GM21360 (cell line): ENCODE measurements around the gene SPRED1.
"Not testable (repeated sequence)": the region's sequence is repeated elsewhere in the genome, so short reads cannot be mapped to it uniquely, and the experiment has no call there.

Experiments
- ATAC-seq: cut with Tn5 transposase; IDR thresholded peaks from one replicate; pipeline ENCODE4 v1.9.1; 2021; ENCODE audit warnings: mild to moderate bottlenecking, moderate library complexity; ENCODE audit not compliant: unreplicated experiment

Gene SPRED1

DNA sequence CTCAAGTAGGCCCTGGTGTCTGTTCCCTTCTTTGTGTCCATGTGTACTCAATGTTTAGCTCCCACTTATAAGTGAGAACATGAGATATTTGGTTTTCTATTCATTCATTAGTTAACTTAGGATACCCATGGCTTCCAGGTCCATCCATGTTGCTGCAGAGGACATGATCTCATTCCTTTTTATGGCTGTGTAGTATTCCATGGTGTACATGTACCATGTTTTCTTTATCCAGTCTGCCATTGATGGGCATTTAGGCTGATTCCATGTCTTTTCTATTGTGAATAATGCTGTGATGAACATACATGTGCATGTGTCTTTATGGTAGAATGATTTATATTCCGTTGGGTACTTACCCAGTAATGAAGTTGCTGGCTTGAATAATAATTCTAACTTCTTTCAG is 24.6 kb downstream of the SPRED1 start:
- not testable (repeated sequence) for ATAC-seq

DNA sequence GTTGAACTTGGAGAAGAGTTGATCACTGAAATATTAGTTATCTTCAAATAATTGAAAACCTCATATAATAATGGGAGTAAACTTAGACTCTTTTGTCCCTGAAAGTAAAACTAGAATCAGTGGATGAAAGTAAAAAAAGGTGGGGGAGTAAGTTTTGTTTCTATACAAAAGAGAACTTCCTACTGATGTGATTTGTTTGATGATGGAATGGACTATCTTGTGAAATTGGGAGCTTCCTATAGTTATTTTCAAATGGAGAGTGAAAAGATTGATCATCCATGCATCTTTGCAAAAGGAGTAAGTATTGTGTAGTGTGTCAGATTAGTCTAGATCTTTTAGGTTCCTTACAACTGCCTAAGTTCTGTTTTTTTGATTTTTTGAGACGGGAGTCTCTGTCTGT is 28.4 kb downstream of the SPRED1 start:
- ATAC-seq, result no peak

- no peak for ATAC-seq
Observed at GRCh38 chr15:38283010-38283409, 30.4 kb downstream of the SPRED1 start.

DNA sequence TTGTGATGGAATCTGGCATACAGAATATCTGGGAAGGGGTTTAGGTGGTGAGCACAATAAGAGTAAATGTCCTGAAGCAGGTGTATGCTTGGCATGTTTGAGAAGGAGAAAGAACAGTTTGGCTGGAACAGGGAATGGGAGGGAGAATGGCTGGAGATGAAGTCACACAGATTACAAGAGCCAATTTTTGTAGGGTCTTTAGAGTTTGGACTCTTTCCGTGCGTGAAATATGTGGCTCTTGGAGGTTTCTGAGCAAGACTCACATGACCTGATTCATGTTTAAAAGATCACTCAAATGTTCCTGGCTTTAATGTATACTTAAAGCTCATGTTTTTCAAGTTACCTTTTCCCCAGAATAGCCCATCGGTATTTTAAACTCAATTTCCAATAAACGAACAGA is 32.8 kb downstream of the SPRED1 start:
- no peak for ATAC-seq

DNA sequence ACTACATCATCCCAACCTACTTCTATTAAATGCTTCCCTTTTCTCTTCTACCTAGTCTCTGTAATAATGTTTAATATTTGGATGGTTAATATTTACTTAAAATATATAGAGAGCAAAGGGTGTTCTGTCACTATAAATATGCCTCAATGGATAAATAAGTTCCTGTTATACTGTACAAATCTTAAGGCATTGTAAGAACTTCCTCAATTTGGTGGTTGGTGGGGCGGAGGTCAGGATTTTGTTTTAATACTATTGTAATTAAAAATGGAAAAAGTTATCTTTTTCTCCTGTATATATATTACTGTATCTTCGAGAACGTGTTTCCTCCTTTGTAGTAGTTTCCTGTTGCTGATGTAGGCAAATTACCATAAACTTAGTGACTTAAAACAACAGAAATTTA is 41.5 kb downstream of the SPRED1 start:
- ATAC-seq, result no peak

DNA sequence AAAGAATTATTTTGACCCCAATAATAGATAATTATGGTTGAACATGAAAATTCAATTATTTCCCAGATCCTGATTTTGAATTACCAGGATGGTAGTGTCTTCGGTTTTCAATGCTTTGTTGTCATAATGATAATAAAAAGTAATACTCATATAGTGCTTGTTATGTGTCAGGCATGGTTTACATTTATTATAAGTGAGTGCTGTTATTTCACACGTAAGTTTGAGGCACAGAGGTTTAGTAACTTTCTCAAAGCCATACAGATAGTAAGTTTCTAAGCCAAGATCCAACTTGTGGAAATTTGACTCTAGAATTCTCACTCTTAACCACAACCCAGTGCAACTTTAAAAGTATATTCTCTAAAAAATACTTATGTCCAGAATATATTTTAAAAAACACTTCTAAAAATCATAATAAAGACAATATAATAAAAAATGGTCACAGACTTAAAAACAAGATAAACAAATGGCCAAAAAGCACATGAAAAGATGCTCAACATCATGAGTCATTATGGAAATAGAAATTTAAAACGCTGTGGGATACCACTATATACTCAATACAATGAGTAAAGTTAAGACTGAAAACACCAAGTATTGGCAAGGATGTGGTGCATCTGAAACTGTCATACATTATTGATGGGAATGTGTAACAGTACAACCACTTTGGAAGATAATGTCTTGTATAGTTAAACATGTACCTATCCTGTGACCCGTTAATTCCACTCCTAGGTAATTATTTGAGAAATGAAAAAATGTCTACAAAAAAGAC is 45.2 kb downstream of the SPRED1 start:
- ATAC-seq, result no peak

GRCh38 chr15:38299216-38299615 is 46.6 kb downstream of the SPRED1 start:
- ATAC-seq, result no peak

DNA sequence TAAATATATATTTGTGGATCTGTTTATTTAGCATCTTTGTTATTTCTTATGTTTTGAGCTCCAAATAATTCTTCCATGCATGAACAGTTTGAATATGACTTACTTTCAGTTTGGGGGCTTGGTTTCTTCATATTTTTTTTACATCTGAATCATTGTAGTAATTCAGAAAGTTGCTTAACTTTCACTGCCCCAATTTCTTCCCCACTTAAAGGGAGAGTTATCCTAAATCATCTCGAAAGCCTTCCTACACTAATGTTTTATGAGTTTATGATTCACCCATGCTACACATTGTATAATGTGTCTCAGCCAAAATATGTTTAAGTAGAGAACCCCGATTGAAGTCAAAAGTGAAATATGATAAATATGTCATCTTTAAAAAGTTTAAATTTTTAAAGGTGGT is 47.8 kb downstream of the SPRED1 start:
- no peak for ATAC-seq

DNA sequence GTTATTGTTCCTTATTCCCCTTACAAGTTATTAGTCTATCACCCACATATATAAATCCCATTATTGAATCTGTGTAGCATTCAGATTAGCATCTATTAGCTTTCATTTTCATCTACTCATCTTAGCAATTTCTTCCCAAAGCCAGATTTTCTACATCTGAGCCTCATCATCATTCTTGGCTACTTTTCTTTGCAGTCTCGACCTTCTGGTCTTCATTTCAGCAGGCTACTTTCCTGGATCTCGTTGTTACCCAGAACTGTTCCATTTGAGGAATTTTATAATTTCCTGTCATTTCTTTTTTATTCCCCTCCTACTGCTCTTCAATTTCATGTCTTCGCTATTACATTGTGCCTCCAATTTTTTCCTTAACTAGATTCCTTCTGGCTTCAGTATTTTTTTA is 51.8 kb downstream of the SPRED1 start:
- no peak for ATAC-seq

DNA sequence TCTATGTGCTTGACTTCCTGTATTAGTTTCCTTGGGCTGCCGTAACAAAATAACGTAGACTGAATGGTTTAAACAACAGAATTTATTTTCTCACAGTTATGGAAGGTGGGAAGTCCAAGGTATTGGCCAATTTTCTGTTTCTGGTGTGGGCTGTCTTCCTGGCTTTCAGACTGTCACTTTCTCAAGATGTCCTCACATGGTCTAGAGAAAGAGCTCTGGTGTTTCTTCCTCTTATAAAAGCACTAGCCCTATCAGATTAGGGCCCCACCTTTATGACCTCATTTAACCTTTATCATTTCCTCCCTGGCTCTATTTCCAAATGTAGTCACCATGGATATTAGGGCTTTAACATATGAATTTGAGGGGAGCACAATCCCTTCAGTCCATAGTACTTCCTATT is 54.6 kb downstream of the SPRED1 start:
- no peak for ATAC-seq

DNA sequence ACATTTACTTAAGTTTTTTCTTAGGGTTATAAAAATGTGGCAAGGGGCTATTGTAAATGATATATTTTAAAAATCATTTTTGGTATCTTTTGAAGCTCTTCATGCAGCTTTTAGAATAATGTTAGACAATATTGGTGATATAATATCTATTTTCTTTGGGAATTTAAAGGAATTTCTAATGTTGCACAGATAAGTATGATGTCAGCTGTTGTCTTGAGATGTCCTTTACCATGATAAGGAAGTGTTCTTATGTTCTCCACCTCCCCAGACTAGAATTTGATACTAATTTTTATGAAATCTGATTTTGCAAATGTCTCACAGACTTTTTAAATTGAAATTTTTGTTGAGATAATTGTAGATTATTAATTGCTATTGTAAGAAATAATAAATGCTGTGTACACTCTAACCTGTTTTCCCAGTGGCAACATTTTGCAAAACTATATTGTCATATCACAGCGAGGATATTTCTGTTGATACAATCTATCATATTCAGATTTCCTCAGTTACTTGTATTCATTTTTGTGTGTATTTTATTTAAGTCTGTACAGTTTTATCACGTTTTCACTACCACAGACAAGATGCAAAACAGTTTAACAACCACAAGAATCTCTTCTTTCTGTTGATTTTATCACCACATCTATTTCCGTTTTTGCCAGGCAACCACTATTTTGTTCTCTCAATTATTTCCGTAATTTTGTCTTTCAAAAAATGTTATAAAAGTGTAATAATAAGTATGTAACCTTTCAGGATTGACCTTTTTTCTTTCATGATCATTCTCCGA is 55.4 kb downstream of the SPRED1 start:
- no peak for ATAC-seq

GRCh38 chr15:38308797-38309196 is 56.2 kb downstream of the SPRED1 start:
- no peak for ATAC-seq

GRCh38 chr15:38312190-38312589 is 59.6 kb downstream of the SPRED1 start:
- no peak for ATAC-seq

- ATAC-seq, result no peak
Observed at GRCh38 chr15:38316311-38316710, 63.7 kb downstream of the SPRED1 start.

GRCh38 chr15:38320181-38320580 is 67.5 kb downstream of the SPRED1 start:
- ATAC-seq, result no peak

DNA sequence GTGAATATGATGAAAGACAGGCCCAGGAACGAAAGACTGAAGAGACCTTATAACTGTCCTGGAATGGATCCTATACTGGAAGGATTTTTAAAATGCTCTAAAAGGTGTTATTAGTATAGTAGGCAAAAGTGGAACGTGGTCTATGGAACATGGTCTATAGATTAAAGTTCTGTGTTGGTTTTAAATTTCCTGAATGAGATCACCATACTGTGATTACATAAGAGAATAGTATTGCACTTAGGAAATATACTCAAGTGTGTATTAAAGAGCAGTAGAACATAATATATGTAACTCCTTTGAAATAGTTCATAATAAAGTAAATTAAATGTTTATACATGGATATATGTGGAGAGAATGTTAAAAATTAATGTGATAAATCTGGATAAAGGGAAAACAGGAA is 68.2 kb downstream of the SPRED1 start:
- ATAC-seq, result no peak

GRCh38 chr15:38323895-38324294 is 71.3 kb downstream of the SPRED1 start:
- ATAC-seq, result no peak

DNA sequence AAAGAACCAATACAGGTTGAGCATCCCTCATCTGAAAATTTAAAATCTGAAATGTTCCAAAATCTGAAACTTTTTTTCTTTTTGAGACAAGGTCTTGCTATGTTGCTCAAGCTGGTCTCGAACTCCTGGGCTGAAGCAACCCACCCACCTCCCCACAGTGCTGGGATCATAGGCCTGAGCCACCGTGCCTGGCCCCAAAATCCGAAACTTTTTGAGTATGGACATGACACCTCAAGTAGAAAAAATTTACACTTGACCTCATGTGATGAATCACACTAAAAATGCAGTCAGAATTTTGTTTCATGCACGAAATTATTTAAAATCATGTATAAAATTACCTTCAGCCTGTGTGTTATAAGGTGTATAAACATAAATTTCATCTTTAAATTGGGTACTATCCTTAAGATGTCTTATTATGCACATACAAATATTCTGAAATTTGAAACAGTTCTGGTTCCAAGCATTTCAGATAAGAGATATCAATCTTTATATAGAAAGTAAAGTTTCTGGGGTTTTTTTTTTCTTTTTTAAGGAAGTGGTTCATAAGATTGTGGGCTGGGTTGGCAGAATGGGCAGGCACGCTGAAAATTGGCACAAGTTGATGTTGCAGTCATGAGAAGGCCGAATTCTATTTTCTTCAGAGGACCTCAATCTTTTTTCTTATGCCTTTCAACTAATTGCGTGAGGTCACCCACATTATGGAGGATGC is 72.5 kb downstream of the SPRED1 start:
- no peak for ATAC-seq

DNA sequence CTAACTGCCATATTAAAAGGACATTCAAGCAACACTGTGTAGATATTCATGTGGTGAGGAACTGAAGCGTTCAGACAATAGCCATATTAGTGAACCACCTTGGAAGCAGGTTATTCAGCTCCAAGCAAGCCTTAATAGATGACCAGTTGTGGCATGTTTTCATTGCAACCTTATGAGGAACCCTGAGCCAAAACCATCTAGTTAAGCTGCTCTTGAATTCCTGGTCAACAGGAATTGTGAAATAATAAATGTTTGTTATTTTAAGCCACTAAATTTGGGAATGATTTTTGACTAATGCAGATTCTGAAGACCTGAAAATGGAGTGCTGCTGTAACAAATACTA is 73.0 kb downstream of the SPRED1 start:
- ATAC-seq, result no peak

DNA sequence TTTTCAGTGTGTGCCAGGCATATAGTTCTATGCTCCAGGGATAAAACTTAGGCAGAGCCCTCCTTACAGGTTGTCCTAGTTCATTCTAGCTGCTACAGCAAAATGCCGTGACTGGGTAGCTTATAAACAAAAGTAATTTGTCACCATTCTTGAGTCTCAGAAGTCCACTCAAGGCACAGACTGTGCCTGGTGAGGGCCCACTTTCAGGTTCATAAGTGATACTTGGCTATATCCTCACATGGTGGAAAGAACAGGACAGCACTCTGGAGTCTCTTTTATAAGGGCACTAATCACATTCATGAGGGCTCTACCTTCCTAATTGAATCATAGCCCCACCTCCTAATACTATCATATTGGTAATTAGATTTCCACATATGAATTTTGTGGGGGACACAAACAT is 80.1 kb downstream of the SPRED1 start:
- no peak for ATAC-seq

GRCh38 chr15:38335116-38335515 is 82.5 kb downstream of the SPRED1 start:
- ATAC-seq, result no peak

- no peak for ATAC-seq
Observed at GRCh38 chr15:38344351-38344750, 91.7 kb downstream of the SPRED1 start.
